Cardiac muscle cell (in vitro differentiated cells and primary cell): ENCODE measurements around the gene UNC80. TPM values are rescaled to one million over a fixed set of nuclear protein-coding genes. Genes with fewer than 3 reads are reported as not detected.

Experiments
- DNase-seq, 2 donors: peaks; one replicate each; pipeline versions ENCODE4 v3.0.0 to v3.0.0-alpha.2; 2010 to 2017; ENCODE audit warnings: low read depth in 1 of 2, low spot score in 1 of 2
- H3K27ac ChIP-seq: fragments of 200-600 bp; sonication (generic); 2 replicates; pipeline ENCODE4 v1.5.1; 2016
- H3K27me3 ChIP-seq: fragments of 200-600 bp; sonication (generic); 2 replicates; pipeline ENCODE4 v1.6.0; 2016; ENCODE audit warnings: control low read depth
- H3K36me3 ChIP-seq: fragments of 200-600 bp; sonication (generic); 2 replicates; pipeline ENCODE4 v1.5.1; 2016; ENCODE audit warnings: control low read depth
- H3K4me1 ChIP-seq: fragments of 200-600 bp; sonication (generic); 2 replicates; pipeline ENCODE4 v1.8.1; 2017; ENCODE audit warnings: low read depth, mild to moderate bottlenecking, mixed run types
- H3K4me3 ChIP-seq: fragments of 200-600 bp; sonication (generic); 2 replicates; pipeline ENCODE4 v1.5.1; 2016; ENCODE audit warnings: mild to moderate bottlenecking
- H3K9me3 ChIP-seq: fragments of 200-600 bp; sonication (generic); 2 replicates; pipeline ENCODE4 v1.5.1; 2017; ENCODE audit warnings: low read depth, mild to moderate bottlenecking, control low read depth
- polyA plus RNA-seq: library from polyadenylated mRNA; unstranded; fragments of >200 nt; fragmentation: Nextera tagmentation; extraction: Ambion mirVana; gene quantifications from 2 replicates; pipeline ENCODE4 v1.2.1, GENCODE V29; 2016
- total RNA-seq: library from RNA; depleted of rRNA; stranded (reverse); fragments of >200 nt; gene quantifications from 2 replicates; pipeline ENCODE4 v1.2.3, GENCODE V29; 2016
- TF ChIP-seq, protein P1 (sequence below): IDR thresholded peaks from 2 replicates; pipeline ENCODE4 v1.5.1; 2012; ENCODE audit warnings: low read depth, mild to moderate bottlenecking, low read length

UNC80 gene
- total and polyA plus RNA-seq, 2 experiments from 2014 or later = 0.39 to 0.54 TPM

GRCh38 chr2:210009896-210010295, 238.3 kb downstream of the UNC80 start:
- peaks cover 3% of the 10 kb centered on the region for H3K9me3 ChIP-seq
- no peak overlapping the region for H3K4me3 ChIP-seq
- no peak for DNase-seq
- peaks cover 29% of the 10 kb centered on the region for H3K4me1 ChIP-seq
- TF ChIP-seq, protein P1, sequence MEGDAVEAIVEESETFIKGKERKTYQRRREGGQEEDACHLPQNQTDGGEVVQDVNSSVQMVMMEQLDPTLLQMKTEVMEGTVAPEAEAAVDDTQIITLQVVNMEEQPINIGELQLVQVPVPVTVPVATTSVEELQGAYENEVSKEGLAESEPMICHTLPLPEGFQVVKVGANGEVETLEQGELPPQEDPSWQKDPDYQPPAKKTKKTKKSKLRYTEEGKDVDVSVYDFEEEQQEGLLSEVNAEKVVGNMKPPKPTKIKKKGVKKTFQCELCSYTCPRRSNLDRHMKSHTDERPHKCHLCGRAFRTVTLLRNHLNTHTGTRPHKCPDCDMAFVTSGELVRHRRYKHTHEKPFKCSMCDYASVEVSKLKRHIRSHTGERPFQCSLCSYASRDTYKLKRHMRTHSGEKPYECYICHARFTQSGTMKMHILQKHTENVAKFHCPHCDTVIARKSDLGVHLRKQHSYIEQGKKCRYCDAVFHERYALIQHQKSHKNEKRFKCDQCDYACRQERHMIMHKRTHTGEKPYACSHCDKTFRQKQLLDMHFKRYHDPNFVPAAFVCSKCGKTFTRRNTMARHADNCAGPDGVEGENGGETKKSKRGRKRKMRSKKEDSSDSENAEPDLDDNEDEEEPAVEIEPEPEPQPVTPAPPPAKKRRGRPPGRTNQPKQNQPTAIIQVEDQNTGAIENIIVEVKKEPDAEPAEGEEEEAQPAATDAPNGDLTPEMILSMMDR = no peak
- H3K27ac ChIP-seq = no peak overlapping the region
- no peaks in the 10 kb centered on the region for H3K27me3 ChIP-seq
- H3K36me3 ChIP-seq = peaks cover 2% of the 10 kb centered on the region

DNA sequence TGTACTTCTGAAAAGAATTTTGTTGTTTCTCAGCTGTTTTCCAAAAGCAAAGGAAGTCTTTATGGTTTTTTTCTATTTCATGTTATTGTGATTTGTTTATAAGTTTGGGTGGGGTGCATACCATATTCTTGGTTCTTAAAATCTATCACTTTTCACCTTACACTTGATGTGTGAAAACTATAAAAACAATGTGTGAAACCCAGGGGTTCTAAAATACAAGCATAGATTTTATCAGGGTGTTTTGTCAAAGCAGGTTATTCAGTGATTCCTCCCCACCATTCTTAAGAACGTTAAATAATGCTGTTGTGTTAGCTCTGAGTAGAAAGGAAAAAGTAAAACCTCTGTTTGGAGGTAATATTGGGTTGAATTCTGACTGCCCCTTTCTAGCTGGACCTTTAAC, 248.5 kb downstream of the UNC80 start:
- peaks cover 68% of the 10 kb centered on the region for H3K36me3 ChIP-seq
- H3K27ac ChIP-seq = peak overlapping the region; percentile 73
- DNase-seq = no peak
- H3K4me1 ChIP-seq = peaks cover 22% of the 10 kb centered on the region
- H3K27me3 ChIP-seq = no peaks in the 10 kb centered on the region
- no peak overlapping the region for H3K4me3 ChIP-seq
- TF ChIP-seq, protein P1 = no peak
- no peaks in the 10 kb centered on the region for H3K9me3 ChIP-seq

DNA sequence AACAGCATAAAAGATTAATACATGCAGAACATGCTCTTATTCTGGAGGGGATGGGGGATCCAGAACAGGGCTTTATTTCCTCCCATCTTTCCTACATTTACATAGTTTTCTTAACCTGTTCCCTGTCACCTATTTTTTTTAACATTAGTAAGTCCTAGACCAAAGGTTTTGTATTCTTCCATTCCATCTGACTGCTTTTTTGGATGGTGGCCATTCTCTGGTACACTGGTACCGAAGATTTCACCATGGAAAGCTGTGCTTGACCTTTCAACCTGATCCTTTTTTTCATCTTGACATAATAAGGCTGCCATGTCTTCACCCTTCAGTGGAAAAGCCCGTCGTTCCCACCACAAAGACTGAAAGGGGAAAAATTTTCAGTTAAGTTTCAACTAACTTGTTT, 251.2 kb downstream of the UNC80 start:
- H3K36me3 ChIP-seq = peaks cover 59% of the 10 kb centered on the region
- peaks cover 22% of the 10 kb centered on the region for H3K4me1 ChIP-seq
- H3K9me3 ChIP-seq = no peaks in the 10 kb centered on the region
- peak overlapping the region; percentile 30 for H3K27ac ChIP-seq
- no peak overlapping the region for H3K4me3 ChIP-seq
- no peaks in the 10 kb centered on the region for H3K27me3 ChIP-seq
- TF ChIP-seq, protein P1 = no peak
- DNase-seq = no peak

GRCh38 chr2:210027608-210028007, 256.0 kb downstream of the UNC80 start:
- Histone ChIP-seq H3K9me3 (no peaks in the 10 kb centered on the region), H3K27ac (peak overlapping the region; percentile 29), H3K27me3 (no peaks in the 10 kb centered on the region), H3K4me1 (peaks cover 11% of the 10 kb centered on the region), H3K4me3 (no peak overlapping the region), H3K36me3 (peaks cover 32% of the 10 kb centered on the region)
- no peak for DNase-seq
- TF ChIP-seq, protein P1 = no peak

- peaks cover 27% of the 10 kb centered on the region for H3K36me3 ChIP-seq
- no peak for DNase-seq
- TF ChIP-seq, protein P1 = no peak
These were observed 256.5 kb downstream of the UNC80 start for GRCh38 chr2:210028178-210028577.

More at GRCh38 chr2:210028178-210028577, 256.5 kb downstream of the UNC80 start:
- Histone ChIP-seq H3K9me3 (no peaks in the 10 kb centered on the region), H3K27ac (no peak overlapping the region), H3K4me3 (no peak overlapping the region), H3K27me3 (no peaks in the 10 kb centered on the region), H3K4me1 (peaks cover 11% of the 10 kb centered on the region)
